Colonic mucosa (tissue), 4 donors: Measurements from ENCODE around the gene ACER1. TPM values are rescaled to one million over a fixed set of nuclear protein-coding genes. Genes with fewer than 3 reads are reported as not detected.

Source experiments
- DNase-seq: peaks from one replicate; pipeline ENCODE4 v3.0.0-alpha.2; 2020
- H3K27ac ChIP-seq: fragments of 200-600 bp; one replicate; pipeline ENCODE4 v1.8.0; 2021
- H3K27me3 ChIP-seq: fragments of 200-600 bp; one replicate; pipeline ENCODE4 v1.8.0; 2021
- H3K36me3 ChIP-seq: fragments of 200-600 bp; one replicate; pipeline ENCODE4 v1.8.0; 2021
- H3K4me1 ChIP-seq: fragments of 200-600 bp; one replicate; pipeline ENCODE4 v1.8.0; 2021; ENCODE audit warnings: mild to moderate bottlenecking
- H3K4me3 ChIP-seq: fragments of 200-600 bp; one replicate; pipeline ENCODE4 v1.8.0; 2021
- H3K9ac ChIP-seq, 2 donors: one replicate each; pipeline ENCODE4 v1.7.0; 2013; ENCODE audit warnings: control low read depth in 2 of 2, low read depth in 2 of 2, low read length in 2 of 2
- H3K9me3 ChIP-seq: fragments of 200-600 bp; one replicate; pipeline ENCODE4 v1.8.0; 2021
- CTCF ChIP-seq: fragments of 200-600 bp; IDR thresholded peaks from one replicate; pipeline ENCODE4 v1.8.0; 2022; ENCODE audit warnings: antibody characterized with exemption, mild to moderate bottlenecking
- intact Hi-C: fragments of 100-400 bp; cut with DNase I; formaldehyde crosslinking; loops from one replicate; pipeline ENCODE4 v1.14.1; 2022
- total RNA-seq, 2 donors: library from RNA; stranded (reverse); fragmentation: NEBNext Ultra II Directional in 1 of 2; extraction: Animal tissue kit (Norgen Biotek cat#: 25700) in 1 of 2; gene quantifications; one replicate each; pipeline ENCODE4 v1.2.1, GENCODE V29; 2021
- donor health status: healthy.
- donor health status: DM: no; HTN: no; CAD: no.
- donor health status: DM: no; HTN: no; CAD: no.

Gene ACER1
- total RNA-seq, 2 donors from 2014 or later, result not detected

DNA sequence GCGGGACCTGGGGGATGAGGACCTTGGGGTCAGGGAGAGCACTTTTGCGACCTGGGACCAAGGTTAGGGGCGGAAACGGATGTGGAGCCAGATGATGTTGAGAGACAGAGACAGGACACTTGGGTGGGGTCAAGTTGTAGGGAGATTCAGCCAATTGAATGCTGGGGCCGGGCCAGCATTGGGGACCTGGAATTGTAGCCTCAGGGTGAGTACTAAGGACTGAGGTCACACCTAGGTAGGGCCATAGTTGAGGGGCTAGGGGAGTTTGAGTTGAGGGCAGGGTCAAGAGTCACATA lies 40.3 kb upstream of the ACER1 start:
- Histone ChIP-seq H3K4me1 (no peaks in the 10 kb centered on the region), H3K36me3 (no peaks in the 10 kb centered on the region), H3K9ac (peak overlapping the region in 1 of 2 donors; percentile 51), H3K4me3 (peak overlapping the region; percentile 11), H3K9me3 (no peaks in the 10 kb centered on the region), H3K27me3 (no peaks in the 10 kb centered on the region), H3K27ac (no peak overlapping the region)
- no peak for TF ChIP-seq CTCF
- DNase-seq, result no peak
- intact Hi-C loops, result no loop called here

DNA sequence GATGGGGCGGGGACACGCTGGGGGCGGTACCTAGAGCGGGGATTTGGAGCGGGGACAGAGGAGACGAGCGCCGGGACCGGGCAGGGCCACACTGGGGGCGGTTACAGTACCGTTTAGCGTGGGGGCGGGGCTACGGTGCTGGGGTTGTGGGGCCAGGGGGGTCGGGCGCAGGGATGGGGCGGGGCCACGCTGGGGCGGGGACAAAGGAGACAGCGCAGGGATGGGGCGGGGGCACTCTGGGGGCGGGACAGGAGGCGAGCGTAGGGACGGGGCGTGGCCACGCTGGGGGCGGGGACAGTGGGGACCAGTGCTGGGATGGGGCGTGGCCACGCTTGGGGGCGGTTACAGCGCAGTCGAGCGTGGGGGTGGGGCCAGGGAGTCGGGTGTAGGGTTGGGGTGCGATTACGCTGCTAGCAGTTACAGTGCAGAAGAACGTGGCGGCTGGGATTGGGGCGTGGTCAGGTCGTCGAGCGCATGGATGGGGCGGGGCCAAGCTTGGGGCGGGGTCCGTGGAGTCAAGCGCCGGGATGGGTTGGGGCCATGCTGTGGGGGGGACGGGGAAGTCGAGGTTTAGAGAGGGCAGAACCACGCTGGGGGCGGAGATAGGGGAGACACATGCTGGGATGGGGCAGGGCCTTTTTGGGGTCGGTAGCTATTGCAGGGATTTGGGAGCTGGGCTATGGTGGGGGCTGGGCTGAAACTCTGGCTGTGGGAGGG lies 39.8 kb upstream of the ACER1 start:
- no peaks in the 10 kb centered on the region for H3K4me1 ChIP-seq
- peak overlapping the region; percentile 82 for H3K4me3 ChIP-seq
- peak overlapping the region; percentile 89 to 99 for H3K9ac ChIP-seq
- H3K27ac ChIP-seq, result peak overlapping the region; percentile 97
- no peak for TF ChIP-seq CTCF
- DNase-seq, result peak; percentile 99
- H3K36me3 ChIP-seq, result no peaks in the 10 kb centered on the region
- H3K9me3 ChIP-seq, result no peaks in the 10 kb centered on the region
- intact Hi-C loops, result no loop called here
- no peaks in the 10 kb centered on the region for H3K27me3 ChIP-seq

DNA sequence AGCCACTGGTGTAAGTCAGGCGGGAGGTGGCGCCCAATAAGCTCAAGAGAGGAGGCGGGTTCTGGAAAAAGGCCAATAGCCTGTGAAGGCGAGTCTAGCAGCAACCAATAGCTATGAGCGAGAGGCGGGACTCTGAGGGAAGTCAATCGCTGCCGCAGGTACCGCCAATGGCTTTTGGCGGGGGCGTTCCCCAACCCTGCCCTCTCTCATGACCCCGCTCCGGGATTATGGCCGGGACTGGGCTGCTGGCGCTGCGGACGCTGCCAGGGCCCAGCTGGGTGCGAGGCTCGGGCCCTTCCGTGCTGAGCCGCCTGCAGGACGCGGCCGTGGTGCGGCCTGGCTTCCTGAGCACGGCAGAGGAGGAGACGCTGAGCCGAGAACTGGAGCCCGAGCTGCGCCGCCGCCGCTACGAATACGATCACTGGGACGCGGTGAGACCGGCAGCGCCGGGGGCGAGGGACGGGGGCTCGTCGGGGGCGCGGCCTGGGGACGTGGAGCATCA lies 39.2 kb upstream of the ACER1 start, which contains the start of gene ALKBH7:
Gene ALKBH7, plus strand, starts transcription at position 201 of the 502 bp plus-strand sequence. Its CDS starts 27 bp downstream, at position 228.
- Histone ChIP-seq H3K27me3 (no peaks in the 10 kb centered on the region), H3K4me3 (peak within 1 kb of the TSS; percentile 82), H3K4me1 (no peaks in the 10 kb centered on the region), H3K36me3 (no peaks in the 10 kb centered on the region), H3K27ac (peak within 1 kb of the TSS; percentile 97), H3K9me3 (no peaks in the 10 kb centered on the region), H3K9ac (peak within 1 kb of the TSS; percentile 89 to 99)
- TF ChIP-seq CTCF, result no peak
- peak; percentile 99 for DNase-seq
- intact Hi-C loops, result no loop called here

GRCh38 chr19:6364353-6364752 lies 30.9 kb upstream of the ACER1 start:
- DNase-seq, result no peak
- intact Hi-C loops, result no loop called here
- no peak overlapping the region for H3K9ac ChIP-seq
- H3K27ac ChIP-seq, result no peak overlapping the region
- no peak overlapping the region for H3K4me3 ChIP-seq
- H3K9me3 ChIP-seq, result no peaks in the 10 kb centered on the region
- no peaks in the 10 kb centered on the region for H3K4me1 ChIP-seq
- H3K27me3 ChIP-seq, result no peaks in the 10 kb centered on the region
- peaks cover 4% of the 10 kb centered on the region for H3K36me3 ChIP-seq
- no peak for TF ChIP-seq CTCF

DNA sequence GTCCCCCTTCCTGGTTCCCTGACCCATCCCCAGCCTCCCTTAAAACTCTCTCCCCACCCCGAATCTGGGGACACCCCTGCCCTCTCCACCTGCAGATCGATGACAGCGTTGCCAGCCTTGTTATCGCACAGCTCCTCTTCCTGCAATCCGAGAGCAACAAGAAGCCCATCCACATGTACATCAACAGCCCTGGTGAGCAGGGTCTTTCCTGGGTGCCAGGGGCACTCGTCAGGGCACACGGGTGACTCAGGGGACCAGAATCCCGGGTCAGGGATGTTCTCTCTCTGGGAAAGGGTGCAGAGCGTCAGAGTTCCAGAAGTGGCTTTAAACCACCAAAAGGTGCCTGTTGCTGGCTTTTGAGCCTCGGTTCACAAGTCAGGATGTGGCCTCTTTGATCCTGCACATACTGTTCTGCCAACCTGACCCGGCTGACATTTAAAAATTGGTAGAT lies 29.0 kb upstream of the ACER1 start:
- Histone ChIP-seq H3K27ac (peak overlapping the region; percentile 47), H3K9me3 (no peaks in the 10 kb centered on the region), H3K27me3 (no peaks in the 10 kb centered on the region), H3K4me3 (peak overlapping the region; percentile 98), H3K9ac (peak overlapping the region; percentile 80 to 82), H3K36me3 (peaks cover 4% of the 10 kb centered on the region), H3K4me1 (no peaks in the 10 kb centered on the region)
- TF ChIP-seq CTCF, result no peak
- no peak for DNase-seq
- intact Hi-C loops, result no loop called here
